ENCODE results near the gene DPP6.

Gene DPP6

DNA sequence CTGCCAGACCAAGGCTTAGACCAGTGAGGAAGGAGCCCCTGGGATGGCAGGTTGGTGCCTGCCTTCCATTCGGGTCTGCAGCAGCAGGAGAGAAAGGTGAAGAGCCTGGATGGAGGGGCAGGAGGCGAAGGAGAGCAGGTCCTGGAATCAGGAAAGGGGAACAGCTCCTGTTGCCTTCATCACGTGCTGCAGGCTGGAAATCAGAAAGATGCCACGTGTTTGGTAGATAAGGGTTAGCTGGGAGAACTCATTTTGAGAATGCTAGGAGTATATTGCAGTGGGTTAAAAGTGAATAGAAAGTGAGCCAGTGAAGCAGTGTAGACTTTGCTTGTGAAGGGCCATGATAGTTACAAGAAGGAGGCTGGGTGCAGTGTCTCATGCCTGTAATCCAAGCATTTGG lies 579.0 kb downstream of the DPP6 start:
- peaks cover 0 to 3% of the 10 kb centered on the region in 2 donors for H3K9me3 ChIP-seq (ENCODE audit: control insufficient read depth in 2 of 2, low read length in 2 of 2)
- no peak overlapping the region for H3K27ac ChIP-seq (ENCODE audit: low read length)
- H3K27me3 ChIP-seq (ENCODE audit: control insufficient read depth in 1 of 2, insufficient read depth in 2 of 2, low read length in 2 of 2), result no peaks in the 10 kb centered on the region
- H3K4me3 ChIP-seq (ENCODE audit: low read length in 2 of 2), result no peak overlapping the region
- no peaks in the 10 kb centered on the region for H3K36me3 ChIP-seq (ENCODE audit: control insufficient read depth in 2 of 2, insufficient read depth in 2 of 2, low read length in 2 of 2)
- no peaks in the 10 kb centered on the region for H3K4me1 ChIP-seq (ENCODE audit: control insufficient read depth, insufficient read depth, low read length)
- no peak overlapping the region for H3K9ac ChIP-seq (ENCODE audit: low read length in 2 of 2)

GRCh38 chr7:154633641-154634040 lies 581.4 kb downstream of the DPP6 start:
- Histone ChIP-seq H3K4me3 (ENCODE audit: low read length in 2 of 2) (no peak overlapping the region), H3K36me3 (ENCODE audit: control insufficient read depth in 2 of 2, insufficient read depth in 2 of 2, low read length in 2 of 2) (no peaks in the 10 kb centered on the region), H3K27me3 (ENCODE audit: control insufficient read depth in 1 of 2, insufficient read depth in 2 of 2, low read length in 2 of 2) (no peaks in the 10 kb centered on the region), H3K27ac (ENCODE audit: low read length) (no peak overlapping the region), H3K4me1 (ENCODE audit: control insufficient read depth, insufficient read depth, low read length) (no peaks in the 10 kb centered on the region), H3K9me3 (ENCODE audit: control insufficient read depth in 2 of 2, low read length in 2 of 2) (peaks cover 0 to 3% of the 10 kb centered on the region in 2 donors), H3K9ac (ENCODE audit: low read length in 2 of 2) (no peak overlapping the region)

- Histone ChIP-seq H3K27ac (ENCODE audit: low read length) (no peak overlapping the region), H3K27me3 (ENCODE audit: control insufficient read depth in 1 of 2, insufficient read depth in 2 of 2, low read length in 2 of 2) (no peaks in the 10 kb centered on the region)
Measured at GRCh38 chr7:154638286-154638685, 586.1 kb downstream of the DPP6 start.

GRCh38 chr7:154640266-154640865 lies 588.2 kb downstream of the DPP6 start:
- Histone ChIP-seq H3K4me1 (ENCODE audit: control insufficient read depth, insufficient read depth, low read length) (no peaks in the 10 kb centered on the region), H3K4me3 (ENCODE audit: low read length in 2 of 2) (no peak overlapping the region), H3K27ac (ENCODE audit: low read length) (no peak overlapping the region), H3K9ac (ENCODE audit: low read length in 2 of 2) (no peak overlapping the region), H3K9me3 (ENCODE audit: control insufficient read depth in 2 of 2, low read length in 2 of 2) (peaks cover 0 to 3% of the 10 kb centered on the region in 2 donors), H3K27me3 (ENCODE audit: control insufficient read depth in 1 of 2, insufficient read depth in 2 of 2, low read length in 2 of 2) (no peaks in the 10 kb centered on the region), H3K36me3 (ENCODE audit: control insufficient read depth in 2 of 2, insufficient read depth in 2 of 2, low read length in 2 of 2) (no peaks in the 10 kb centered on the region)

More at GRCh38 chr7:154638286-154638685, 586.1 kb downstream of the DPP6 start:
- no peak overlapping the region for H3K9ac ChIP-seq (ENCODE audit: low read length in 2 of 2)
- no peak overlapping the region for H3K4me3 ChIP-seq (ENCODE audit: low read length in 2 of 2)
- peaks cover 0 to 3% of the 10 kb centered on the region in 2 donors for H3K9me3 ChIP-seq (ENCODE audit: control insufficient read depth in 2 of 2, low read length in 2 of 2)
- no peaks in the 10 kb centered on the region for H3K36me3 ChIP-seq (ENCODE audit: control insufficient read depth in 2 of 2, insufficient read depth in 2 of 2, low read length in 2 of 2)
- H3K4me1 ChIP-seq (ENCODE audit: control insufficient read depth, insufficient read depth, low read length), result no peaks in the 10 kb centered on the region

DNA sequence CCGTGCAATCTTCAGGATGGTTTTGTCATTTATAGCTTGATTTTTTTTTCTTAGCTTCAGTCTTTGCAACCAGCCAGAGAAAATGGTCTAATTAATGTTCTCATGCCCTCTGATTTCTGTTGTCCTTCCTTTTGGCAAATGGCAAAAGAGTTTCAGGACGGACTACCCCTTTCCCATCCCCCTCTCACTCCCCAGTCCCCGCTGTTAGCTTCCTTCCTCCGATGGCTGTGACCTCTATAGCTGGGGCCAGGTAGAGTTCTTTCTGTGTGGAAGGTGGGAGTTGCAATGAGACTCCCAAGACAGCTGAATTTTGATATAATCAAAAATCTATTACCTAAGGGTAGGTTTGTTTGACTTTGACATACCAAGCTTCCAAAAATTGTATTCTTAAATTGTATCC lies 588.7 kb downstream of the DPP6 start:
- no peak overlapping the region for H3K4me3 ChIP-seq (ENCODE audit: low read length in 2 of 2)
- H3K27me3 ChIP-seq (ENCODE audit: control insufficient read depth in 1 of 2, insufficient read depth in 2 of 2, low read length in 2 of 2), result no peaks in the 10 kb centered on the region
- no peaks in the 10 kb centered on the region for H3K36me3 ChIP-seq (ENCODE audit: control insufficient read depth in 2 of 2, insufficient read depth in 2 of 2, low read length in 2 of 2)
- no peak overlapping the region for H3K27ac ChIP-seq (ENCODE audit: low read length)
- no peak overlapping the region for H3K9ac ChIP-seq (ENCODE audit: low read length in 2 of 2)
- no peaks in the 10 kb centered on the region for H3K4me1 ChIP-seq (ENCODE audit: control insufficient read depth, insufficient read depth, low read length)
- no peaks in the 10 kb centered on the region for H3K9me3 ChIP-seq (ENCODE audit: control insufficient read depth in 2 of 2, low read length in 2 of 2)

- H3K4me1 ChIP-seq (ENCODE audit: control insufficient read depth, insufficient read depth, low read length), result no peaks in the 10 kb centered on the region
- no peaks in the 10 kb centered on the region for H3K36me3 ChIP-seq (ENCODE audit: control insufficient read depth in 2 of 2, insufficient read depth in 2 of 2, low read length in 2 of 2)
- no peak overlapping the region for H3K9ac ChIP-seq (ENCODE audit: low read length in 2 of 2)
- no peaks in the 10 kb centered on the region for H3K9me3 ChIP-seq (ENCODE audit: control insufficient read depth in 2 of 2, low read length in 2 of 2)
- H3K27me3 ChIP-seq (ENCODE audit: control insufficient read depth in 1 of 2, insufficient read depth in 2 of 2, low read length in 2 of 2), result no peaks in the 10 kb centered on the region
- H3K4me3 ChIP-seq (ENCODE audit: low read length in 2 of 2), result no peak overlapping the region
- H3K27ac ChIP-seq (ENCODE audit: low read length), result no peak overlapping the region
Measured at GRCh38 chr7:154644366-154644765, 592.2 kb downstream of the DPP6 start.

- H3K27ac ChIP-seq (ENCODE audit: low read length), result no peak overlapping the region
- H3K9me3 ChIP-seq (ENCODE audit: control insufficient read depth in 2 of 2, low read length in 2 of 2), result no peaks in the 10 kb centered on the region
- H3K4me3 ChIP-seq (ENCODE audit: low read length in 2 of 2), result no peak overlapping the region
- H3K9ac ChIP-seq (ENCODE audit: low read length in 2 of 2), result no peak overlapping the region
- no peaks in the 10 kb centered on the region for H3K36me3 ChIP-seq (ENCODE audit: control insufficient read depth in 2 of 2, insufficient read depth in 2 of 2, low read length in 2 of 2)
- no peaks in the 10 kb centered on the region for H3K27me3 ChIP-seq (ENCODE audit: control insufficient read depth in 1 of 2, insufficient read depth in 2 of 2, low read length in 2 of 2)
- H3K4me1 ChIP-seq (ENCODE audit: control insufficient read depth, insufficient read depth, low read length), result no peaks in the 10 kb centered on the region
Measured at GRCh38 chr7:154646126-154647013, 594.2 kb downstream of the DPP6 start.

DNA sequence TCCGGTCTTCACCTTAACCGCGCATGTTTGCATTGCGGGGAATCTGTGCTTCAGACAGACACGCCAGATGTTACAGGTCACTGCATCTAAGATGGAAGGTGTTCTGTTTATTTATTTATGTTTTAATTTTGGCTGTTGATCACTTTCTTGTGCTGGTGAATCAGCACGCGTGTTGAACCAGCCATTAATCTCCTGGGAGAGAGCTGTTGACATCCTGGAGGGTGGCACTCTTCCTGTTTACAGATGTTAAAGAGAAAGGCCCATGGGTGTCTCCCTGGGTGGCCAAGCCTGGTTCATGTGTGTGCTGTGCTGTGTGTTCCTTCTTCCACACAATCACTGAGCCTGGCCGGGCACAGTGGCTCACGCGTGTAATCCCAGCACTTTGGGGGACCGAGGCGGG lies 595.4 kb downstream of the DPP6 start:
- Histone ChIP-seq H3K36me3 (ENCODE audit: control insufficient read depth in 2 of 2, insufficient read depth in 2 of 2, low read length in 2 of 2) (no peaks in the 10 kb centered on the region), H3K4me3 (ENCODE audit: low read length in 2 of 2) (no peak overlapping the region), H3K9me3 (ENCODE audit: control insufficient read depth in 2 of 2, low read length in 2 of 2) (no peaks in the 10 kb centered on the region), H3K27ac (ENCODE audit: low read length) (no peak overlapping the region), H3K4me1 (ENCODE audit: control insufficient read depth, insufficient read depth, low read length) (no peaks in the 10 kb centered on the region), H3K9ac (ENCODE audit: low read length in 2 of 2) (no peak overlapping the region), H3K27me3 (ENCODE audit: control insufficient read depth in 1 of 2, insufficient read depth in 2 of 2, low read length in 2 of 2) (no peaks in the 10 kb centered on the region)

GRCh38 chr7:154649015-154649414 lies 596.8 kb downstream of the DPP6 start:
- Histone ChIP-seq H3K4me3 (ENCODE audit: low read length in 2 of 2) (no peak overlapping the region), H3K9ac (ENCODE audit: low read length in 2 of 2) (no peak overlapping the region), H3K9me3 (ENCODE audit: control insufficient read depth in 2 of 2, low read length in 2 of 2) (no peaks in the 10 kb centered on the region), H3K27me3 (ENCODE audit: control insufficient read depth in 1 of 2, insufficient read depth in 2 of 2, low read length in 2 of 2) (no peaks in the 10 kb centered on the region), H3K27ac (ENCODE audit: low read length) (no peak overlapping the region), H3K36me3 (ENCODE audit: control insufficient read depth in 2 of 2, insufficient read depth in 2 of 2, low read length in 2 of 2) (no peaks in the 10 kb centered on the region), H3K4me1 (ENCODE audit: control insufficient read depth, insufficient read depth, low read length) (no peaks in the 10 kb centered on the region)

- H3K9me3 ChIP-seq (ENCODE audit: control insufficient read depth in 2 of 2, low read length in 2 of 2), result no peaks in the 10 kb centered on the region
- H3K36me3 ChIP-seq (ENCODE audit: control insufficient read depth in 2 of 2, insufficient read depth in 2 of 2, low read length in 2 of 2), result no peaks in the 10 kb centered on the region
- H3K27me3 ChIP-seq (ENCODE audit: control insufficient read depth in 1 of 2, insufficient read depth in 2 of 2, low read length in 2 of 2), result no peaks in the 10 kb centered on the region
- H3K4me3 ChIP-seq (ENCODE audit: low read length in 2 of 2), result no peak overlapping the region
- no peak overlapping the region for H3K27ac ChIP-seq (ENCODE audit: low read length)
- H3K9ac ChIP-seq (ENCODE audit: low read length in 2 of 2), result no peak overlapping the region
- no peaks in the 10 kb centered on the region for H3K4me1 ChIP-seq (ENCODE audit: control insufficient read depth, insufficient read depth, low read length)
Measured at GRCh38 chr7:154649434-154649833, 597.2 kb downstream of the DPP6 start.

- H3K27ac ChIP-seq (ENCODE audit: low read length), result no peak overlapping the region
- H3K4me1 ChIP-seq (ENCODE audit: control insufficient read depth, insufficient read depth, low read length), result no peaks in the 10 kb centered on the region
- H3K27me3 ChIP-seq (ENCODE audit: control insufficient read depth in 1 of 2, insufficient read depth in 2 of 2, low read length in 2 of 2), result no peaks in the 10 kb centered on the region
- no peaks in the 10 kb centered on the region for H3K9me3 ChIP-seq (ENCODE audit: control insufficient read depth in 2 of 2, low read length in 2 of 2)
- H3K9ac ChIP-seq (ENCODE audit: low read length in 2 of 2), result no peak overlapping the region
- H3K36me3 ChIP-seq (ENCODE audit: control insufficient read depth in 2 of 2, insufficient read depth in 2 of 2, low read length in 2 of 2), result no peaks in the 10 kb centered on the region
- no peak overlapping the region for H3K4me3 ChIP-seq (ENCODE audit: low read length in 2 of 2)
Measured at GRCh38 chr7:154650275-154650674, 598.1 kb downstream of the DPP6 start.
